ENCODE results near the gene GABRA6.

DNA sequence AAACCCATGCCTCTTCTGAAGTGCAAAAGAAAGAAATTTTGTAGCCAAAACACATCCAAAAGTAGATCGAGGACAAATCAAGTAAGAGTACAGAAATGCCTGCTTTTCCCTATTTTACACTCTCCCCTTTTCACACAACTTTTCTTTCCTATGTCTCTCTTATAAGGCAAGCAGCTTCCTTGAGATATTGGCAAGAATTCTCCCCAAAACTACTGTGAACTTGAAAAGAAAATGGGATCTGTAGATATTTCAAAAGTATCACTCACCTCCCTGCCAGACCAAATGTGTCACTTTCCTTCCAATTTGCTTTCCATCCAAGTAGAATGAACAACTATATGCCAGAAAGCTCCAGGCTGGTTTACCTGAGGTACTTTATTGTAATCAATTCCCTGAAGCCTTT, 47.9 kb upstream of the GABRA6 start:
- no peak for TF ChIP-seq EP300 (IDR thresholded peaks at IDR 0.05)
- TF ChIP-seq, protein P1, sequence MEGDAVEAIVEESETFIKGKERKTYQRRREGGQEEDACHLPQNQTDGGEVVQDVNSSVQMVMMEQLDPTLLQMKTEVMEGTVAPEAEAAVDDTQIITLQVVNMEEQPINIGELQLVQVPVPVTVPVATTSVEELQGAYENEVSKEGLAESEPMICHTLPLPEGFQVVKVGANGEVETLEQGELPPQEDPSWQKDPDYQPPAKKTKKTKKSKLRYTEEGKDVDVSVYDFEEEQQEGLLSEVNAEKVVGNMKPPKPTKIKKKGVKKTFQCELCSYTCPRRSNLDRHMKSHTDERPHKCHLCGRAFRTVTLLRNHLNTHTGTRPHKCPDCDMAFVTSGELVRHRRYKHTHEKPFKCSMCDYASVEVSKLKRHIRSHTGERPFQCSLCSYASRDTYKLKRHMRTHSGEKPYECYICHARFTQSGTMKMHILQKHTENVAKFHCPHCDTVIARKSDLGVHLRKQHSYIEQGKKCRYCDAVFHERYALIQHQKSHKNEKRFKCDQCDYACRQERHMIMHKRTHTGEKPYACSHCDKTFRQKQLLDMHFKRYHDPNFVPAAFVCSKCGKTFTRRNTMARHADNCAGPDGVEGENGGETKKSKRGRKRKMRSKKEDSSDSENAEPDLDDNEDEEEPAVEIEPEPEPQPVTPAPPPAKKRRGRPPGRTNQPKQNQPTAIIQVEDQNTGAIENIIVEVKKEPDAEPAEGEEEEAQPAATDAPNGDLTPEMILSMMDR (IDR thresholded peaks at IDR 0.05), result no peak
